NCI-H1417 (cell line): ENCODE data around the gene FILIP1L.

Experiments used
- DNase-seq, 3 experiments: peaks; one replicate each; lab custom pipeline; 2025; lab: John Stamatoyannopoulos, UW

FILIP1L gene

GRCh38 chr3:100009276-100010086, 104.8 kb downstream of the FILIP1L start:
- DNase-seq, result no peak

- peak in 1 of 3 experiments; percentile 25 for DNase-seq
Observed at GRCh38 chr3:100008081-100008698, 106.1 kb downstream of the FILIP1L start.

GRCh38 chr3:100007313-100007712, 107.0 kb downstream of the FILIP1L start:
- no peak for DNase-seq

- no peak for DNase-seq
Observed at GRCh38 chr3:100006570-100007271, 107.6 kb downstream of the FILIP1L start.

GRCh38 chr3:100005665-100006393, 108.5 kb downstream of the FILIP1L start:
- DNase-seq, result no peak

- DNase-seq, result no peak
Observed at GRCh38 chr3:100004931-100005330, 109.4 kb downstream of the FILIP1L start.

GRCh38 chr3:100003609-100004503, 110.4 kb downstream of the FILIP1L start:
- no peak for DNase-seq

- DNase-seq, result peak in 2 of 3 experiments; percentile 35 to 69
Observed at GRCh38 chr3:100002599-100003350, 111.5 kb downstream of the FILIP1L start.

GRCh38 chr3:100001526-100002270, 112.6 kb downstream of the FILIP1L start:
- peak in 2 of 3 experiments; percentile 38 to 76 for DNase-seq

- DNase-seq, result no peak
Observed at GRCh38 chr3:100001083-100001482, 113.2 kb downstream of the FILIP1L start.

- no peak for DNase-seq
Observed at GRCh38 chr3:99999536-99999935, 114.8 kb downstream of the FILIP1L start.

- DNase-seq, result no peak
Observed at GRCh38 chr3:99997293-99997692, 117.0 kb downstream of the FILIP1L start.

- DNase-seq, result peak in 1 of 3 experiments; percentile 33
Observed at GRCh38 chr3:99990179-99990578, 124.1 kb downstream of the FILIP1L start.

GRCh38 chr3:99984668-99985067, 129.6 kb downstream of the FILIP1L start:
- no peak for DNase-seq

- no peak for DNase-seq
Observed at GRCh38 chr3:99984139-99984538, 130.2 kb downstream of the FILIP1L start.

- DNase-seq, result no peak
Observed at GRCh38 chr3:99982650-99983049, 131.7 kb downstream of the FILIP1L start.

- DNase-seq, result no peak
Observed at GRCh38 chr3:99981138-99981537, 133.2 kb downstream of the FILIP1L start.

- no peak for DNase-seq
Observed at GRCh38 chr3:99980606-99981005, 133.7 kb downstream of the FILIP1L start.

- DNase-seq, result no peak
Observed at GRCh38 chr3:99978221-99978620, 136.1 kb downstream of the FILIP1L start.

- DNase-seq, result no peak
Observed at GRCh38 chr3:99976584-99976983, 137.7 kb downstream of the FILIP1L start.
